HepG2 (cell line): Measurements from ENCODE around the gene ZNRD2. TPM values are rescaled to one million over a fixed set of nuclear protein-coding genes. Genes with fewer than 3 reads are reported as not detected.

Experiments used
- GATAD1 ChIP-seq: IDR thresholded peaks from 2 replicates; pipeline ENCODE4 v1.6.1; 2016; ENCODE audit warnings: missing genetic modification reagents, missing compliant biosample characterization
- HMGXB4 ChIP-seq, 2 experiments: sonication (generic) in 1 of 2; formaldehyde crosslinking in 1 of 2; IDR thresholded peaks; 2 replicates each; pipeline versions ENCODE4 v1.4.0 to v1.6.1; 2018 to 2020; ENCODE audit warnings: missing genetic modification reagents in 2 of 2, borderline replicate concordance in 1 of 2, low read depth in 1 of 2, mild to moderate bottlenecking in 1 of 2, missing biosample characterization in 1 of 2
- HNF4A ChIP-seq: sonication (generic); formaldehyde crosslinking; IDR thresholded peaks from 2 replicates; pipeline ENCODE4 v1.4.0; 2020; ENCODE audit warnings: missing genetic modification reagents
- HNRNPL ChIP-seq: fragments of 200-400 bp; formaldehyde crosslinking; IDR thresholded peaks from 2 replicates; pipeline ENCODE4 v1.6.1; 2017; ENCODE audit warnings: mild to moderate bottlenecking, low read depth, low read length
- HOXA3 ChIP-seq: sonication (generic); formaldehyde crosslinking; IDR thresholded peaks from 2 replicates; pipeline ENCODE4 v1.5.0; 2020; ENCODE audit warnings: missing genetic modification reagents
- KDM3A ChIP-seq: IDR thresholded peaks from 2 replicates; pipeline ENCODE4 v1.6.1; 2018; ENCODE audit warnings: low read depth, missing compliant biosample characterization
- RNF2 ChIP-seq: fragments of 450-650 bp; conservative IDR thresholded peaks from 2 replicates; pipeline ENCODE4 v1.6.1; 2016; ENCODE audit warnings: low read depth
- SIN3A ChIP-seq: IDR thresholded peaks from 2 replicates; pipeline ENCODE4 v1.6.1; 2011; ENCODE audit warnings: low read depth, mild to moderate bottlenecking, control low read depth, low read length, borderline replicate concordance
- SMC3 ChIP-seq: IDR thresholded peaks from 2 replicates; pipeline ENCODE4 v1.6.1; 2011; ENCODE audit warnings: low read length, improper control_type of control experiment
- ZMYM3 ChIP-seq: sonication (generic); formaldehyde crosslinking; IDR thresholded peaks from 2 replicates; pipeline ENCODE4 v1.5.1; 2020; ENCODE audit warnings: mild to moderate bottlenecking, missing genetic modification reagents
- ZNF33B ChIP-seq: sonication (generic); formaldehyde crosslinking; IDR thresholded peaks from 2 replicates; pipeline ENCODE4 v1.5.1; 2020; ENCODE audit warnings: mild to moderate bottlenecking, missing genetic modification reagents
- ZNF574 ChIP-seq: sonication (generic); formaldehyde crosslinking; IDR thresholded peaks from 2 replicates; pipeline ENCODE4 v1.4.0; 2020; ENCODE audit warnings: missing genetic modification reagents
- ZNF792 ChIP-seq: IDR thresholded peaks from 2 replicates; pipeline ENCODE4 v1.6.1; 2016
- ZNF883 ChIP-seq: sonication (generic); formaldehyde crosslinking; IDR thresholded peaks from 2 replicates; pipeline ENCODE4 v1.5.1; 2020; ENCODE audit warnings: mild to moderate bottlenecking, missing genetic modification reagents; ENCODE audit errors: not compliant biosample characterization
- ZSCAN21 ChIP-seq: sonication (generic); formaldehyde crosslinking; IDR thresholded peaks from 2 replicates; pipeline ENCODE4 v1.8.0; 2022; ENCODE audit warnings: mild to moderate bottlenecking, missing genetic modification reagents, moderate library complexity, borderline replicate concordance
- polyA plus RNA-seq, 8 experiments: library from polyadenylated mRNA; depleted of rRNA in 3 of 8; stranded (reverse) in 7 of 8; unstranded in 1 of 8; fragments of >200 nt; fragmentation: Illumina TruSeq in 4 of 8; extraction: Trizol in 4 of 8; gene quantifications; 2 replicates each; pipeline versions ENCODE4 v1.2.1 to v1.2.3, GENCODE V29; 2011 to 2016; ENCODE audit warnings: low read depth in 4 of 8, missing spikeins in 1 of 8, mixed read lengths in 1 of 8; ENCODE audit not compliant: insufficient read depth in 1 of 8
- total RNA-seq, 5 experiments: library from RNA; depleted of rRNA; stranded (reverse); fragments of >200 nt; fragmentation: Illumina TruSeq; extraction: Trizol; gene quantifications; 2 replicates each; pipeline ENCODE4 v1.2.3, GENCODE V29; 2016; ENCODE audit warnings: low read depth in 1 of 5
- TF ChIP-seq, protein P1 (sequence below): sonication (generic); formaldehyde crosslinking; IDR thresholded peaks from 2 replicates; pipeline ENCODE4 v1.4.0; 2020; ENCODE audit warnings: missing genetic modification reagents
- TF ChIP-seq, protein P2 (sequence below): sonication (generic); formaldehyde crosslinking; IDR thresholded peaks from 2 replicates; pipeline ENCODE4 v1.5.1; 2020; ENCODE audit warnings: mild to moderate bottlenecking, missing genetic modification reagents, moderate library complexity

Gene ZNRD2
- total and polyA plus RNA-seq, 2 of the 13 experiments (the other 11 are each of a cell fraction or from before 2014, with no cell fraction given), result 29.2 to 34.0 TPM

DNA sequence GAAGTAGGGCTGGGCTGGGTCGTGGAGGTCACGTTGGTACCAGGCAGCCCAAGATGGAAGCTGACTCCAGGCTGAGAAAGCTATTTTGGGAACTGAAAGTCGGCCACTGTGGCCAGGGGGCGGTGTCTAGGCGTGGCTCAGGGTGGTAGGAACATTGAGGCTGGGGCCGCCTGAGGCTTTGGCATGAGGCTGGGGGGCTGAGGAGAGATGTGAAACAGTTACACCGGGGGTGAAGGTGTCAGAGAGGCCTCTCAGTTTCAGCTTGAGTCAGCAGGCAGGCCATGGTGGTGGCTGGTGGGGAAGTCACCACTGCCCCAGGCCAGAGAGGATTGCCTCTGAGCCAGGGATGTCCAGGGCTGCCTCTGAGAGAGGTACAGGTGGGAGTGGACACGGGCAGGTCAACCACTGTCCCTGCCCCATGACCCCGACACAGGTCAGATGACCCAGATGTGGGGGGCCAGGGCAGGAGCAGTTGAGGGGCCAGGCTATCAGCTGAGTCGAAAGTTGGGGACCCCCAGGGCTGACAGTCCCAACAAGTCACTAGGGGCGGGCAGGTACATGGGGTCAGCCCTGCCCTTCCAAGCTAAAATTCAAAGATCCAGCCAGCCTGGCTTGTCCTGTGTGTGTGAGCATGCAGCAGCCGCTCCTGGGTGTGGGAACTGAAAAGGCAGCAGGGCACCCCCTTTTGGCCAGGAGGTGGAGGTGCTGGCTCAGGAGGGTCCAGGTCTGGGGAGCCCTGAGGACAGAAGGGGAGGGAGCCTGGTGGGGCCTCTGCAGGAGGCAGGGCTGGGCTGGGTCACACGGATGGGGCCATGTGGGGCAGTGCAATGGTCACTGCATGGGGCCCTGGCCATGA, 18.1 kb downstream of the ZNRD2 start (continued):
- TF ChIP-seq ZMYM3 (CRISPR knock-in tag), result 0 out of 2 replicates have a peak, but pooled peaks have one; percentile 18
- TF ChIP-seq, protein P1, sequence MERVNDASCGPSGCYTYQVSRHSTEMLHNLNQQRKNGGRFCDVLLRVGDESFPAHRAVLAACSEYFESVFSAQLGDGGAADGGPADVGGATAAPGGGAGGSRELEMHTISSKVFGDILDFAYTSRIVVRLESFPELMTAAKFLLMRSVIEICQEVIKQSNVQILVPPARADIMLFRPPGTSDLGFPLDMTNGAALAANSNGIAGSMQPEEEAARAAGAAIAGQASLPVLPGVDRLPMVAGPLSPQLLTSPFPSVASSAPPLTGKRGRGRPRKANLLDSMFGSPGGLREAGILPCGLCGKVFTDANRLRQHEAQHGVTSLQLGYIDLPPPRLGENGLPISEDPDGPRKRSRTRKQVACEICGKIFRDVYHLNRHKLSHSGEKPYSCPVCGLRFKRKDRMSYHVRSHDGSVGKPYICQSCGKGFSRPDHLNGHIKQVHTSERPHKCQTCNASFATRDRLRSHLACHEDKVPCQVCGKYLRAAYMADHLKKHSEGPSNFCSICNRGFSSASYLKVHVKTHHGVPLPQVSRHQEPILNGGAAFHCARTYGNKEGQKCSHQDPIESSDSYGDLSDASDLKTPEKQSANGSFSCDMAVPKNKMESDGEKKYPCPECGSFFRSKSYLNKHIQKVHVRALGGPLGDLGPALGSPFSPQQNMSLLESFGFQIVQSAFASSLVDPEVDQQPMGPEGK (CRISPR knock-in tag), result peak; percentile 39; the same call in 1 of the 2 replicates
- TF ChIP-seq, protein P2, sequence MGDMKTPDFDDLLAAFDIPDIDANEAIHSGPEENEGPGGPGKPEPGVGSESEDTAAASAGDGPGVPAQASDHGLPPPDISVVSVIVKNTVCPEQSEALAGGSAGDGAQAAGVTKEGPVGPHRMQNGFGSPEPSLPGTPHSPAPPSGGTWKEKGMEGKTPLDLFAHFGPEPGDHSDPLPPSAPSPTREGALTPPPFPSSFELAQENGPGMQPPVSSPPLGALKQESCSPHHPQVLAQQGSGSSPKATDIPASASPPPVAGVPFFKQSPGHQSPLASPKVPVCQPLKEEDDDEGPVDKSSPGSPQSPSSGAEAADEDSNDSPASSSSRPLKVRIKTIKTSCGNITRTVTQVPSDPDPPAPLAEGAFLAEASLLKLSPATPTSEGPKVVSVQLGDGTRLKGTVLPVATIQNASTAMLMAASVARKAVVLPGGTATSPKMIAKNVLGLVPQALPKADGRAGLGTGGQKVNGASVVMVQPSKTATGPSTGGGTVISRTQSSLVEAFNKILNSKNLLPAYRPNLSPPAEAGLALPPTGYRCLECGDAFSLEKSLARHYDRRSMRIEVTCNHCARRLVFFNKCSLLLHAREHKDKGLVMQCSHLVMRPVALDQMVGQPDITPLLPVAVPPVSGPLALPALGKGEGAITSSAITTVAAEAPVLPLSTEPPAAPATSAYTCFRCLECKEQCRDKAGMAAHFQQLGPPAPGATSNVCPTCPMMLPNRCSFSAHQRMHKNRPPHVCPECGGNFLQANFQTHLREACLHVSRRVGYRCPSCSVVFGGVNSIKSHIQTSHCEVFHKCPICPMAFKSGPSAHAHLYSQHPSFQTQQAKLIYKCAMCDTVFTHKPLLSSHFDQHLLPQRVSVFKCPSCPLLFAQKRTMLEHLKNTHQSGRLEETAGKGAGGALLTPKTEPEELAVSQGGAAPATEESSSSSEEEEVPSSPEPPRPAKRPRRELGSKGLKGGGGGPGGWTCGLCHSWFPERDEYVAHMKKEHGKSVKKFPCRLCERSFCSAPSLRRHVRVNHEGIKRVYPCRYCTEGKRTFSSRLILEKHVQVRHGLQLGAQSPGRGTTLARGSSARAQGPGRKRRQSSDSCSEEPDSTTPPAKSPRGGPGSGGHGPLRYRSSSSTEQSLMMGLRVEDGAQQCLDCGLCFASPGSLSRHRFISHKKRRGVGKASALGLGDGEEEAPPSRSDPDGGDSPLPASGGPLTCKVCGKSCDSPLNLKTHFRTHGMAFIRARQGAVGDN (CRISPR knock-in tag), result peak; percentile 65
- TF ChIP-seq KDM3A (CRISPR knock-in tag), result peak; percentile 57; the same call in 1 of the 2 replicates
- no peak for TF ChIP-seq HNRNPL
- TF ChIP-seq RNF2, result no peak
- peak; percentile 35 to 48; a peak in 1 of 4 replicates for TF ChIP-seq HMGXB4 (CRISPR knock-in tag; IDR thresholded peaks at IDR 0.05; ENCODE audit: borderline replicate concordance in 1 of 2, low read depth in 1 of 2)
- TF ChIP-seq ZNF33B (CRISPR knock-in tag), result no peak
- TF ChIP-seq HOXA3 (CRISPR knock-in tag), result 0 out of 2 replicates have a peak, but pooled peaks have one; percentile 19
- peak; percentile 41; the same call in 1 of the 2 replicates for TF ChIP-seq GATAD1
- 0 out of 2 replicates have a peak, but pooled peaks have one; percentile 8 for TF ChIP-seq HNF4A (CRISPR knock-in tag)
- peak; percentile 39; the same call in 1 of the 2 replicates for TF ChIP-seq ZNF574 (CRISPR knock-in tag)
- 0 out of 2 replicates have a peak, but pooled peaks have one; percentile 25 for TF ChIP-seq ZNF792 (CRISPR knock-in tag)
- 0 out of 2 replicates have a peak, but pooled peaks have one; percentile 26 for TF ChIP-seq ZSCAN21 (CRISPR knock-in tag)
- peak; percentile 40; the same call in 1 of the 2 replicates for TF ChIP-seq SMC3
- peak; percentile 17 for TF ChIP-seq ZNF883 (CRISPR knock-in tag)
- TF ChIP-seq SIN3A, result no peak
